ENCODE data around the gene NPC1. TPM values are rescaled to one million over a fixed set of nuclear protein-coding genes. Genes with fewer than 3 reads are reported as not detected.
"Not testable (repeated sequence)": the region's sequence is repeated elsewhere in the genome, so short reads cannot be mapped to it uniquely, and the experiment has no call there.

The NPC1 gene
- total and polyA plus RNA-seq, 4 donors = 9.5 to 46.7 (median 27.3) TPM

- no peak for TF ChIP-seq REST (IDR thresholded peaks at IDR 0.05)
These were observed 91.3 kb downstream of the NPC1 start (continued) for GRCh38 chr18:23494992-23495391.

- Histone ChIP-seq H3K9ac (ENCODE audit: low read depth in 1 of 2, low read length in 2 of 2) (no peak overlapping the region), H3K4me3 (ENCODE audit: low read depth in 1 of 3, low read length in 3 of 3) (no peak overlapping the region), H3K36me3 (ENCODE audit: control insufficient read depth in 4 of 4, insufficient read depth in 3 of 4, low read depth in 1 of 4, low read length in 3 of 4) (no peaks in the 10 kb centered on the region), H3K4me1 (ENCODE audit: control insufficient read depth in 4 of 4, insufficient read depth in 4 of 4, low read length in 3 of 4) (no peaks in the 10 kb centered on the region), H3K27me3 (ENCODE audit: control insufficient read depth in 4 of 4, insufficient read depth in 4 of 4, low read length in 3 of 4) (no peaks in the 10 kb centered on the region), H3K9me3 (ENCODE audit: control insufficient read depth in 4 of 4, low read length in 3 of 4) (no peaks in the 10 kb centered on the region), H3K27ac (ENCODE audit: low read depth in 1 of 2, low read length in 2 of 2) (no peak overlapping the region)
- no peak for DNase-seq (ENCODE audit: low spot score)
- 89% methylated on average over 1 of the region's 1 CpG for WGBS
- TF ChIP-seq TAF1 (conservative IDR thresholded peaks at IDR 0.05) (no peak), EGR1 (IDR thresholded peaks at IDR 0.05; ENCODE audit: low read depth in 2 of 2) (no peak), HNF4A (conservative IDR thresholded peaks at IDR 0.05) (no peak), RAD21 (IDR thresholded peaks at IDR 0.05) (no peak), ATF3 (IDR thresholded peaks at IDR 0.05) (no peak), SP1 (IDR thresholded peaks at IDR 0.05) (no peak), CTCF (IDR thresholded peaks at IDR 0.05; ENCODE audit: low read depth, low read length, missing input control) (no peak), FOXA2 (IDR thresholded peaks at IDR 0.05) (no peak), GABPA (IDR thresholded peaks at IDR 0.05 in 1 of 2, conservative IDR thresholded peaks at IDR 0.05 in 1 of 2) (no peak), NR2F2 (IDR thresholded peaks at IDR 0.05) (no peak), ZBTB33 (IDR thresholded peaks at IDR 0.05) (no peak), YY1 (IDR thresholded peaks at IDR 0.05) (no peak), FOXA1 (IDR thresholded peaks at IDR 0.05) (no peak), HNF4G (IDR thresholded peaks at IDR 0.05) (no peak), MAX (IDR thresholded peaks at IDR 0.05) (no peak), REST (IDR thresholded peaks at IDR 0.05) (no peak), RXRA (IDR thresholded peaks at IDR 0.05) (no peak), JUND (IDR thresholded peaks at IDR 0.05) (no peak)
These were observed 92.7 kb downstream of the NPC1 start for GRCh38 chr18:23493654-23494053.

GRCh38 chr18:23489586-23489985 lies 96.7 kb downstream of the NPC1 start:
- 96% methylated on average over 5 of the region's 5 CpGs for WGBS
- H3K4me1 ChIP-seq (ENCODE audit: control insufficient read depth in 4 of 4, insufficient read depth in 4 of 4, low read length in 3 of 4) = peaks cover 0 to 12% (median 1%) of the 10 kb centered on the region in 4 donors
- H3K27ac ChIP-seq (ENCODE audit: low read depth in 1 of 2, low read length in 2 of 2); H3K9me3 ChIP-seq (ENCODE audit: control insufficient read depth in 4 of 4, low read length in 3 of 4); H3K36me3 ChIP-seq (ENCODE audit: control insufficient read depth in 4 of 4, insufficient read depth in 3 of 4, low read depth in 1 of 4, low read length in 3 of 4); H3K9ac ChIP-seq (ENCODE audit: low read depth in 1 of 2, low read length in 2 of 2); H3K4me3 ChIP-seq (ENCODE audit: low read depth in 1 of 3, low read length in 3 of 3); H3K27me3 ChIP-seq (ENCODE audit: control insufficient read depth in 4 of 4, insufficient read depth in 4 of 4, low read length in 3 of 4); DNase-seq (ENCODE audit: low spot score): not testable (repeated sequence)

Data from liver (tissue), 9 donors.